CD4-positive, alpha-beta T cell (primary cell): ENCODE data around the gene CADM2. TPM values are rescaled to one million over a fixed set of nuclear protein-coding genes. Genes with fewer than 3 reads are reported as not detected.

Experiments
- ATAC-seq: fragments of 200-7000 bp; cut with Tn5 transposase; one replicate; pipeline ENCODE4 v1.10.0; 2022; ENCODE audit warnings: mild to moderate bottlenecking; ENCODE audit not compliant: poor library complexity
- CTCF ChIA-PET: fragments of 350-600 bp; sonication (Branson Sonifier 250); formaldehyde crosslinking; loops from one replicate; lab custom pipeline; 2021; ENCODE audit warnings: antibody characterized with exemption, inconsistent platforms; lab: Charles Lee
- POLR2A ChIA-PET: fragments of 350-600 bp; sonication (Branson Sonifier 250); formaldehyde crosslinking; loops from one replicate; lab custom pipeline; 2021; ENCODE audit warnings: antibody characterized with exemption, inconsistent platforms; lab: Charles Lee
- DNase-seq, 14 experiments: peaks; one replicate each; pipeline ENCODE4 v3.0.0-alpha.2; 2013 to 2020; ENCODE audit warnings: mixed read lengths in 2 of 14
- H3K27ac ChIP-seq, 2 donors: one replicate each; pipeline versions ENCODE4 v1.5.1 to v1.7.0; 2013; ENCODE audit warnings: low read length in 2 of 2, low read depth in 1 of 2, mild to moderate bottlenecking in 1 of 2
- H3K27me3 ChIP-seq, 2 experiments: 1 replicate in 1 of 2; 2 replicates in 1 of 2; pipeline versions ENCODE4 v1.6.1 to v1.7.0; 2013; ENCODE audit warnings: low read length in 2 of 2, control low read depth in 1 of 2, mild to moderate bottlenecking in 1 of 2, moderate library complexity in 1 of 2; ENCODE audit not compliant: insufficient read depth in 2 of 2, control insufficient read depth in 1 of 2
- H3K36me3 ChIP-seq: one replicate; pipeline ENCODE4 v1.6.1; 2013; ENCODE audit warnings: low read length, control low read depth; ENCODE audit not compliant: insufficient read depth
- H3K4me1 ChIP-seq: one replicate; pipeline ENCODE4 v1.6.1; 2013; ENCODE audit warnings: low read length, control low read depth; ENCODE audit not compliant: insufficient read depth
- H3K4me3 ChIP-seq: one replicate; pipeline ENCODE4 v1.5.1; 2013; ENCODE audit warnings: mild to moderate bottlenecking, low read length, moderate library complexity
- H3K9me3 ChIP-seq, 2 experiments: 1 replicate in 1 of 2; 2 replicates in 1 of 2; pipeline versions ENCODE4 v1.6.1 to v1.7.0; 2013; ENCODE audit warnings: low read length in 2 of 2, mild to moderate bottlenecking in 2 of 2, control low read depth in 1 of 2, moderate library complexity in 1 of 2; ENCODE audit not compliant: control insufficient read depth in 1 of 2, insufficient read depth in 1 of 2
- H3K27ac Mint-ChIP-seq: one replicate; pipeline ENCODE4 v1.8.0; 2020; ENCODE audit warnings: mixed read lengths
- H3K27me3 Mint-ChIP-seq: one replicate; pipeline ENCODE4 v1.8.0; 2021; ENCODE audit warnings: mixed read lengths
- H3K36me3 Mint-ChIP-seq: one replicate; pipeline ENCODE4 v1.8.0; 2021; ENCODE audit warnings: low read depth, mixed read lengths
- H3K4me1 Mint-ChIP-seq: one replicate; pipeline ENCODE4 v1.8.0; 2021; ENCODE audit warnings: low read depth, mixed read lengths
- H3K4me3 Mint-ChIP-seq: one replicate; pipeline ENCODE4 v1.8.0; 2020; ENCODE audit warnings: mild to moderate bottlenecking, mixed read lengths
- H3K9me3 Mint-ChIP-seq: one replicate; pipeline ENCODE4 v1.8.0; 2020; ENCODE audit warnings: mixed read lengths
- intact Hi-C, 2 experiments: fragments of 100-400 bp; cut with DNase I in 1 of 2; cut with micrococcal nuclease in 1 of 2; formaldehyde crosslinking; loops; one replicate each; pipeline versions ENCODE4 v1.15.1 to v1.9.0; 2023 to 2025; cut with DNase I, micrococcal nuclease
- total RNA-seq, 174 experiments: library from RNA in 2 of 174; stranded (reverse) in 2 of 174; gene quantifications; one replicate each; pipeline ENCODE4 v1.2.3 and lab custom pipeline; 2021 to 2026
- TF ChIP-seq, protein P1 (sequence below): fragments of 200-600 bp; IDR thresholded peaks from one replicate; pipeline ENCODE4 v1.8.0; 2022; ENCODE audit warnings: antibody characterized with exemption, mild to moderate bottlenecking

The CADM2 gene
- total RNA-seq, 2 experiments from 2014 or later, result 0.03 to 0.11 TPM

DNA sequence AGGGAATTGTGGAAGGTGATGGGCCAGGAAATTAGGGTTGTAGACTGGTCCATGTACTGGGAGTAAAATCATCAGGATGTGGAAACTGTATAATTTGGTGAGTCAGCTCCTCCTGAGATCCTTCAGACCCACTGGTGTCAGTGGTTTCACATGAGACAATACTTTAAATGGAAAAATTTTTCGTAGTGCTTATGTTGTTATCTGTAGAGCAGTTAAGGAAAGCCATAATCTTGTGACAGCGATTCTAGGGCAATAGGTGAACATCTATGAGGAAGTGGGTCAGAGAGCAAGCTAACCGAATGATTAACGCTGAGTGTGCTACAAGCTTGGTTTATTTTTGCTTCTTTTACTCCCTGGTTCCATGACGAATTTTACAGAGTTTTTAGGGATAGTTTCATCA lies 200.6 kb downstream of the CADM2 start:
- H3K36me3 ChIP-seq, result no peaks in the 10 kb centered on the region
- H3K27ac ChIP-seq, result no peak overlapping the region
- Mint-ChIP-seq H3K4me3 (no peak overlapping the region), H3K9me3 (peaks cover 3% of the 10 kb centered on the region), H3K27me3 (no peaks in the 10 kb centered on the region), H3K27ac (no peak overlapping the region), H3K36me3 (no peaks in the 10 kb centered on the region), H3K4me1 (no peaks in the 10 kb centered on the region)
- ChIA-PET CTCF (no interaction called here), POLR2A (no interaction called here)
- intact Hi-C loops, result no loop called here
- DNase-seq, result no peak
- no peaks in the 10 kb centered on the region for H3K27me3 ChIP-seq
- TF ChIP-seq, protein P1, sequence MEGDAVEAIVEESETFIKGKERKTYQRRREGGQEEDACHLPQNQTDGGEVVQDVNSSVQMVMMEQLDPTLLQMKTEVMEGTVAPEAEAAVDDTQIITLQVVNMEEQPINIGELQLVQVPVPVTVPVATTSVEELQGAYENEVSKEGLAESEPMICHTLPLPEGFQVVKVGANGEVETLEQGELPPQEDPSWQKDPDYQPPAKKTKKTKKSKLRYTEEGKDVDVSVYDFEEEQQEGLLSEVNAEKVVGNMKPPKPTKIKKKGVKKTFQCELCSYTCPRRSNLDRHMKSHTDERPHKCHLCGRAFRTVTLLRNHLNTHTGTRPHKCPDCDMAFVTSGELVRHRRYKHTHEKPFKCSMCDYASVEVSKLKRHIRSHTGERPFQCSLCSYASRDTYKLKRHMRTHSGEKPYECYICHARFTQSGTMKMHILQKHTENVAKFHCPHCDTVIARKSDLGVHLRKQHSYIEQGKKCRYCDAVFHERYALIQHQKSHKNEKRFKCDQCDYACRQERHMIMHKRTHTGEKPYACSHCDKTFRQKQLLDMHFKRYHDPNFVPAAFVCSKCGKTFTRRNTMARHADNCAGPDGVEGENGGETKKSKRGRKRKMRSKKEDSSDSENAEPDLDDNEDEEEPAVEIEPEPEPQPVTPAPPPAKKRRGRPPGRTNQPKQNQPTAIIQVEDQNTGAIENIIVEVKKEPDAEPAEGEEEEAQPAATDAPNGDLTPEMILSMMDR, result no peak
- no peak for ATAC-seq
- no peaks in the 10 kb centered on the region for H3K9me3 ChIP-seq
- no peak overlapping the region for H3K4me3 ChIP-seq
- H3K4me1 ChIP-seq, result no peaks in the 10 kb centered on the region

DNA sequence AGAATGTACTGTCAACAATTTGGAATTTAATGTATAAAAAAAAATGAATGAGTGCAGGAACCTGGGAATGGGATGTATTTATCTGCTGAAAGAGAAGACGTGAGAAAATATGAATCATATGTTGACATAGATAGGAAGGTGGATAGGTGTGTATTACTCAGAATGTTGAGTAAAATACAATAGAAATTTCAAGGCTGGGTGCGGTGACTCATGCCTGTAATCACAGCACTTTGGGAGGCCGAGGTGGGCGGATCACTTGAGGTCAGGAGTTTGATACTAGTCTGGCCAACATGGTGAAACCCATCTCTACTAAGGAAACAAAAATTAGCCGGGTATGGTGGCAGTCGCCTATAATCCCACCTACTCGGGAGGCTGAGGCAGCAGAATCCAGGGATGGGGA lies 202.8 kb downstream of the CADM2 start:
- TF ChIP-seq, protein P1, result no peak
- POLR2A ChIA-PET, result no interaction called here
- Histone ChIP-seq H3K27ac (no peak overlapping the region), H3K4me3 (no peak overlapping the region), H3K9me3 (no peaks in the 10 kb centered on the region), H3K27me3 (no peaks in the 10 kb centered on the region), H3K36me3 (no peaks in the 10 kb centered on the region), H3K4me1 (no peaks in the 10 kb centered on the region)
- DNase-seq, result no peak
- no peaks in the 10 kb centered on the region for H3K4me1 Mint-ChIP-seq
- H3K9me3 Mint-ChIP-seq, result peaks cover 3% of the 10 kb centered on the region
- H3K27me3 Mint-ChIP-seq, result no peaks in the 10 kb centered on the region
- CTCF ChIA-PET, result no interaction called here
- no peak overlapping the region for H3K4me3 Mint-ChIP-seq
- ATAC-seq, result no peak
- intact Hi-C loops, result no loop called here
- no peaks in the 10 kb centered on the region for H3K36me3 Mint-ChIP-seq
- no peak overlapping the region for H3K27ac Mint-ChIP-seq

DNA sequence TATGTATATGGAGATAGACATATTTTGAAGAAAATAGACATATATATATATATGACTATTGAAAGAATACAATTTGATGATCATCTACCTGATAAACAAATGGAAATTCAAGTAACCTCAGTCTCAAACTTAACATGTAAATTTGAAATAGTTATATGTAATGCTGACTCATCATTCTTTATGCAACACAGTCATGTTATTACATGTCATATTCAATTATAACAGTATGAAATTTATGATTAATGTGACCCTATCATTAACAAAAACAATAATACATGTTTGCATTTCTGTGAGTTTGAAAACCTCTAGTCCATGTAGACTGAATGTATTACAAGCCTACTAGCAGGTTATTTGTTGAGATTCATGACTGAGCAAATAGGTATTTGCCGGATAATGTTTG lies 204.1 kb downstream of the CADM2 start:
- Histone ChIP-seq H3K27ac (no peak overlapping the region), H3K4me1 (no peaks in the 10 kb centered on the region), H3K36me3 (no peaks in the 10 kb centered on the region), H3K9me3 (no peaks in the 10 kb centered on the region), H3K4me3 (no peak overlapping the region), H3K27me3 (no peaks in the 10 kb centered on the region)
- TF ChIP-seq, protein P1, result no peak
- ChIA-PET CTCF (no interaction called here), POLR2A (no interaction called here)
- no peaks in the 10 kb centered on the region for H3K36me3 Mint-ChIP-seq
- H3K27ac Mint-ChIP-seq, result no peak overlapping the region
- DNase-seq (no peak), ATAC-seq (no peak)
- intact Hi-C loops, result no loop called here
- H3K4me3 Mint-ChIP-seq, result no peak overlapping the region
- peaks cover 3% of the 10 kb centered on the region for H3K9me3 Mint-ChIP-seq
- no peaks in the 10 kb centered on the region for H3K27me3 Mint-ChIP-seq
- H3K4me1 Mint-ChIP-seq, result no peaks in the 10 kb centered on the region
